Ovary (tissue), 3 donors: ENCODE data around the gene PMVK.
A peak's percentile ranks its signal among the peaks of the same experiment; 100 is the strongest.

ENCODE experiments used
- CTCF ChIP-seq, 3 donors: fragments of 450-650 bp in 2 of 3; fragments of 200-600 bp in 1 of 3; IDR thresholded peaks; one replicate each; pipeline versions ENCODE4 v1.5.1 to v1.8.0; 2016 to 2022; ENCODE audit warnings: antibody characterized with exemption in 3 of 3, mild to moderate bottlenecking in 1 of 3
- EP300 ChIP-seq: sonication (generic); formaldehyde crosslinking; IDR thresholded peaks from one replicate; pipeline ENCODE4 v1.6.1; 2017; ENCODE audit warnings: antibody characterized with exemption
- POLR2A ChIP-seq: fragments of 450-650 bp; IDR thresholded peaks from one replicate; pipeline ENCODE4 v1.6.1; 2017; ENCODE audit warnings: antibody characterized with exemption, mild to moderate bottlenecking, moderate library complexity
- donor health status: DM: no; HTN: no; CAD: no.

GRCh38 chr1:154970631-154971340, 34.3 kb upstream of the PMVK start, which contains the start of gene SHC1:
- TF ChIP-seq CTCF (IDR thresholded peaks at IDR 0.05), result no peak
- no peak for TF ChIP-seq EP300
- TF ChIP-seq POLR2A, result peak; percentile 91
